A673 (cell line): ENCODE measurements around the gene PEAR1.

Experiments used
- CTCF ChIP-seq: fragments of 300-800, 200-600 bp; sonication (generic); conservative IDR thresholded peaks from 2 replicates; pipeline ENCODE4 v1.5.1; 2017; ENCODE audit warnings: low read depth, mild to moderate bottlenecking, antibody characterized with exemption, low read length, moderate library complexity, mixed read lengths
- EZH2 ChIP-seq: fragments of 200-600 bp; sonication (generic); IDR thresholded peaks from 2 replicates; pipeline ENCODE4 v1.6.1; 2017; ENCODE audit warnings: borderline replicate concordance, low read depth, mild to moderate bottlenecking, mixed read lengths, antibody characterized with exemption, low read length; ENCODE audit not compliant: poor library complexity, severe bottlenecking

- TF ChIP-seq CTCF (no peak), EZH2 (no peak)
Measured at GRCh38 chr1:156862584-156862983, 30.9 kb upstream of the PEAR1 start.
